RPMI8226 (cell line): ENCODE data around the gene LCN6.

Source experiments
- DNase-seq: peaks from one replicate; pipeline ENCODE4 v3.0.0-alpha.2; 2015

The LCN6 gene

GRCh38 chr9:136741883-136742571 lies 6.3 kb downstream of the LCN6 start:
- DNase-seq = peak; percentile 68

DNA sequence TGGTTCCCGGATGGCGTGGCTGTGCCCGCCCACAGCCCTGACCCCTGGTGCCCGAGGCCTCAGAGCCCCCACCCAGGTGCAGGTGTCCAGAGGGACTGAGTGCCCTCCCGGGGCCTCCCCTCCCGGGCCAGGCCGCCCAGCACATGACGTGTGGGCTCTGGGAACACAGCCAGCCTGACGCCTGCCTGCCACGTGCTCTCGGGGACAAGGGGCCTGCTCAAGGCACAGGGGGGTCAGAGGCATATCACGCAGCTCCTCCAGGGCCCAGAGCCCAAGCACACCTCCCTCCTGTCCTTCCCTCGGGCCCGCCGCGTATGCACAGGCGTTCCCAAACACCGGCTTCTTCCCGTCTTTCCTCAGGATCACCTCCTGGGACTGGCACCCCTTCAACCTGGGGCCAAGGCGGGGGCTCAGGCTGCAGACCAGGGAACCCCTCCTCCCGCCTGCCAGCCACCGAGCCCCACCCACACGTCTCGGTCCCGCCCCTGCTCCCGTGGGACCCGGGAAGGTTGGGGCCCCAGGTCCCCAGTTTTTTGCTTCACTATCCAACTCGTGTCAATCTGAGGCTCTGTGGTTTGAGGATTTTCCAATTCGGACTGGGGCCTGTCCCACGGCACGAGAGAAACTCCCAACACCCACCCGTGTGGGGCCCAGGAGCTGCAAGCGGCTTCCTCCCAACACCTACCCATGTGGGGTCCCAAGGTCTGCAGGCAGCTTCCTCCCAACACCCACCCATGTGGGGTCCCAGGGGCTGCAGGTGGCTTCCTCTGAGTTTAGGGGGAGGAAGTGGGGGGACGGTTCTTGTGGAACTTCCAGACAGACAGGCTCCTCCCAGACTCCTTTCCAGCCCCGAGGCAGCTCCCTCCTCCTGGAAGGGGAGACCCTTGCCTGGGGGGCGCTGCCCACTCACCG lies 7.1 kb downstream of the LCN6 start:
- DNase-seq = peak; percentile 79

GRCh38 chr9:136740491-136740890 lies 7.8 kb downstream of the LCN6 start:
- DNase-seq = no peak

GRCh38 chr9:136740069-136740468 lies 8.3 kb downstream of the LCN6 start:
- DNase-seq = no peak

DNA sequence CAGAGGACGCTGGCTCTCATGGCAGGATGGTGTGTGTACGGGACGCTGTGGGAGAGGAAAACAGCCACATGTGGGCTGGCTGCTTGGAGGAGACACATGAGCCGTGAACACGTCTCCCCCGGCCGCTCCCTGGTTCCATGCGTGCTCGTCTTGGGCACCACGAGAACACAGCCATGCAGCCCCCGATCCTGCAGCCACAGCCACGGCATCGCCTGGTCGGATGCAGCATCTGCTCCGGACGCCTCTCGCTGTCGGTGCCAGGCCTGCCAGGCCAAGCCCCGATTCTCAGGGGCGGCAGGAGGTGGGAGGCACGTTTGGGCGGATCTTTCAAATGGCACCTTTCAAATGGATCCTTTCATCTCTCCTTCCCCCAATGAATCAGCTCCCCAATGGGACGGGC lies 8.8 kb downstream of the LCN6 start:
- DNase-seq = no peak

DNA sequence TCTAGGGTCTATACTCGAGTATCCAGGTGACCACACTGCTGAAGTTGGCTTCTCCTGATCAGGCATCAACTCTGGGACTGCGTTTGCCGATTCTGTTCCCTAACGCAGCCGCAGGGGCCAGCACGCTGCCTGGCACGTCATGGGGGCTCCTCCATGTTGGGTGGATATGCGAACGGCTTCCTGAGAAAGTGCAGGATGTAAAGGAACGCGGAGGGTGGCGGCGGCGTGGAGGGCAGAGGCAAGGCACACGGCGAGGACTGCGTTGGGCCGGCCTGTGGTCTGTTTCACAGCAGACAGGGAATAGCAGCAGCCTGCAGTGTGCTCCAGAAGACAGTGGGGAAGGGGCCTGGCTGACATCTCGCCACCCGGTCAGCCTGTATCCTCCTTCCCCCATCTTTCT lies 9.4 kb downstream of the LCN6 start:
- no peak for DNase-seq

- DNase-seq = no peak
Measured at GRCh38 chr9:136735812-136736480, 12.4 kb downstream of the LCN6 start.

GRCh38 chr9:136734837-136735496 lies 13.4 kb downstream of the LCN6 start:
- DNase-seq = no peak

GRCh38 chr9:136733611-136734010 lies 14.7 kb downstream of the LCN6 start:
- DNase-seq = no peak

DNA sequence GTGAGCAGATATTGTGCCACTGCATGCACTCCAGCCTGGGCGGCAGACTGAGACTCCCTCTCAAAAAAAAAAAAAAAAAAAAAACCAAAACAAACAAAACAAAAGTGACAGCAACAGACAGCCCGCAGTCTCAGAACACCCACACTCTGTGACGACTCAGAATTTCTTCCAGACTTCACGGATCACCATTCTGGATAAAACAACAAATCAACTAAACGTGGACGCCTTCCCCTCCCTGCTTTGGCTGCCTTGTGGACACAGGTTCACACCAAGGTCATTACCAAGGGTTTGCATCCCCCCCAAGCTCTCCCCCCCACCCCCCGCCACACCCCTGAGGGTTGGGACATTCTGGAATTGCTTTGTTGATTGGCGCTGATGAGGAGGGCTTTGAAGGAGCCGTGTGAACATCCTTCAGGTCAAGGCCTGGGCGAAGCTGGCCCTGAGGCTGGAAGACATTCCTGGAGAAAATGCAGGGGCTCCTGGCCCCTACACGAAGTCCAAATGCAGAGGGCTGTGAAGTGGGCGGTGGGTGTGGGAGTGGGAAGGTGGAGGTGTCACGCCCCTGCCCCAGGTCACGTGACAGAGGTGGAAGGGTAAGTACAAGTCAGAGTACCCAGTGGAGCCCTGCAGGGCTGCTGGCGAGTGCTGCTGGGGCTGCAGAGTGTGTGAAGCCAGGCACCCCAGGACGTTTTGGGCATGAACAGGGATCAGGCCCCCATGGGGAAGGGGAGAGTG lies 15.7 kb downstream of the LCN6 start:
- no peak for DNase-seq

DNA sequence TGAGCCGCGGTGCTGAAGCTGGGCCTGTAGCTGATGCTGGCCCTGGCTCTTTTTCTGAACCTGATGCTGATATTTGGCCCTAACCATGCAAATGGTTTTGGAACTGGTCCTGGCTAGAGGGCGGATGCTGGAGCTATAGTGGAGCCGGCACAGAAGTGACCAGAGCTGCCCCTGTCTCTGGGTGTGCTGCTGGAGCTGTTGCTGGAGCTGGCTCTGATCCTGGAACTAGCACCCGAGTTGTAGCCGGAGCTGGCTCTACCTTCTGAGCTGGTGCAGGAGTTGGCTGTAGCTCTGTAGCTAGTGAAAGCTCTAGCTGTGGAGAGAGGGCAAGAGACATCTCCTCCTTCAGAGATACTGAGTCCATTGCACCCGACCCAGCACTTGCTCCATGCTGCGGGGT lies 18.4 kb downstream of the LCN6 start:
- DNase-seq = no peak

GRCh38 chr9:136729144-136729543 lies 19.2 kb downstream of the LCN6 start:
- DNase-seq = peak; percentile 36

DNA sequence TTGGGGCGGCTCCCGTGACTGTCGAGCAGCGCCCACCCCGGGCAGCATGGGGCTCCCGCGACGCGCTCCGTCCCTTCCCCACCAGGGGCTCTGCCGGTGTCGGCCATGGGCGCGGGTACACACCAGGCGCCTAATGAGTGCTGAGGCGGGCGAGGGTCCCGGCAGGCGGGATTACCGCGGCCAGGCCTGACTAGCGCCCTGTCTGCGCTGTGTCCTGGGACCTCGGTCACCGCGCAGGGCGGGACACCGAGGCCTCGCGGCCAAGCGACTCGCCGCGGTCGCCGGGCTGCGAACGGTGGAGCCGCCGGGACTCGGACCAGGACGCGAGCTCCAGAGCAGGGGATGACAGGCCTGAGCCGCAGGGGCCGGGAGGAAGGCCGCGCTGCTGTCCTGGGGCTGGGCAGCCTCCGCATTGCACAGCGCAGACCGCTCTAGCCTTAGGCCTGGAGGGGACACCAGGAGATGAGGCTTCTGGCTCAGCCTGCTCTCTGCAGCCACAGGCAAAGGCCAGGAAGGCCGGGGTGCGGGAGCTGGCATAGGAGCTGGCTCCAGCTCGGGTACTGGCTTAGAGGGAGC lies 19.7 kb downstream of the LCN6 start:
- peak; percentile 57 for DNase-seq

DNA sequence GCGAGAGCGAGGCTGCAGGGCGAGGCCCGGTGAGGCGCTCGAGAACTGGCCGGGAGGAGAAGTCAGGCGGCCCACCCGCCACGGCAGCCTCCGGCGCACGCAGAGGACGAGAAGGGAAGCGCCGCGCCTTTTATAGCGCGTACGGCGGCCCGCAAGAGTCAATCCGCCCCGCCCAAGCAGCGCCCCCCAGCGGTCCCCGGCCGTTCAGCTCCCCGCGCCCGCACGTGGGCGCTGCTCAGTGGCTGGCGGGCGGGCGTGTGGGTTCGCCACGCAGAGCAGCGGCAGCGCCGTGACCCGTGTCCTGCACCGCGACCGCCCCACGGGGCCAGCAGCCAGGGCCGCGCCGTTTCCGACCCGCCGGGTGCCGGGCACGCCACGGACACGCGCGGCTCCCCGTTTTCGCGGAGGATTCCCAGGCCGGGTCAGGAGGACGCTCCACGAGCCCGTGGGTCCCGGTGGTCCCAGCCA lies 20.2 kb downstream of the LCN6 start:
- peak; percentile 97 for DNase-seq

- DNase-seq = peak; percentile 88
Measured at GRCh38 chr9:136726631-136727191, 21.6 kb downstream of the LCN6 start.

DNA sequence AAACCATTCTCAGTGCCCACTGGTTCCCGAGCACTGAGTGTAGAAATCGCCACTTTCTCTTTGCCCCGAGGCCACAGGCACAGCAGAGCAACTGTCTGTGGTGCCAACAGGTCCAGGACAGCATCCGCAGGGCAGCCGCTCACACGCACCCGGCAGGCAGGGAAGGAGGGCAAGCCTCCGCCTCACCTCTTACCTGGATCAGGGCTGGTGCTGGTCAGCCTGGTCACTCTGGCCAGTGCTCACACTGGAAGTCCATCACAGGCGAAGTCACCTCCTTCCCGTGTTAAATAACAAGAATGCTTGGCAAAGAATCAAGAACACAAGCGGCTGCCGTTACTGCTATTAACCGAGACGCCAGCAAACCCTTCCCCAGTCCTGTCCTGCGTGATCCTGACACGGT lies 22.2 kb downstream of the LCN6 start:
- no peak for DNase-seq

GRCh38 chr9:136725612-136726011 lies 22.7 kb downstream of the LCN6 start:
- no peak for DNase-seq

DNA sequence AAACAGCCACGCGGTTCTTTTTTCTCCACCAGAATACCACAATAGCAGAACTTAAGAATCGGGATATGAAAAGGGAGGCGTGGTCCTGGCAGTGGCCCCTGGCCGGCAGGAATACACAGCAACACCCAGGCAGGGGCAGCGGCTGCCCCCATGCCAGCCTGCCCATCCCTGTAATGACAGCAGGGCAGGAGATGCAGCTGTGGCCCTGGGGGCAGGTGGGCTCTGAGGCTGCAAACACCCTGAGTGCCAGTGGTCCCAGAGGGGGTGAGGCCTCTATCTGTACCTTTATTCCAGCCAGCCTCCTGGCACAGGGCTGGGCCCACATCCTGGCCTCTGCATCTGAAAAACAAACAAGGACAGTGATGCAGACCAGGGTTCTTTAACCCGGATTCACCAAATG lies 23.6 kb downstream of the LCN6 start:
- no peak for DNase-seq

- DNase-seq = no peak
Measured at GRCh38 chr9:136723989-136724388, 24.3 kb downstream of the LCN6 start.

DNA sequence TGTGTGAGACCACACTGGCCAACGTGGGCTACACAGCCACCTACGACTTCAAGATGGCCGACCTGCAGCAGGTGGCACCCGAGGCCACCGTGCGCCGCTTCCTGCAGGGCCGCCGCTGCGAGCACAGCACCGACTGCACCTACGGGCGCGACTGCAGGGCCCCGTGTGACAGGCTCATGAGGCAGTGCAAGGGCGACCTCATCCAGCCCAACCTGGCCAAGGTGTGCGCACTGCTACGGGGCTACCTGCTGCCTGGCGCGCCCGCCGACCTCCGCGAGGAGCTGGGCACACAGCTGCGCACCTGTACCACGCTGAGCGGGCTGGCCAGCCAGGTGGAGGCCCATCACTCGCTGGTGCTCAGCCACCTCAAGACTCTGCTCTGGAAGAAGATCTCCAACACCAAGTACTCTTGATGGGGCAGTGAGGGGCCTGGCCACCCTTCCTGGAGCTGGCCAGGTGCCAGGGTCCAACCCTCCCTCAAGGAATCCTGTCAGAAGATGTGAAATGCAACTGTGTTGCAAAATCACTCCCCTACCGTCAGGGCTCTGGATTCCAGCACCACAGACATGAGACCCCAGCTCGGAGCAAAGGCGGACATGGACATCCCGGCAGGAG lies 24.9 kb downstream of the LCN6 start:
- peak; percentile 48 for DNase-seq

GRCh38 chr9:136722969-136723356 lies 25.4 kb downstream of the LCN6 start:
- DNase-seq = no peak
